Liver (tissue), 9 donors: ENCODE results near the gene ADORA2A. TPM values are rescaled to one million over a fixed set of nuclear protein-coding genes. Genes with fewer than 3 reads are reported as not detected.

ENCODE experiments used
- DNase-seq: peaks from one replicate; pipeline ENCODE4 v3.0.0-alpha.2; 2017; ENCODE audit warnings: low spot score
- H3K27ac ChIP-seq, 2 donors: one replicate each; pipeline ENCODE4 v1.7.0; 2013; ENCODE audit warnings: inconsistent platforms in 2 of 2, low read length in 2 of 2, control low read depth in 1 of 2, low read depth in 1 of 2, mild to moderate bottlenecking in 1 of 2
- H3K27me3 ChIP-seq, 4 donors: one replicate each; pipeline versions ENCODE4 v1.6.1 to v1.7.0; 2013; ENCODE audit warnings: low read length in 3 of 4, inconsistent platforms in 1 of 4, mild to moderate bottlenecking in 1 of 4, moderate library complexity in 1 of 4; ENCODE audit not compliant: control insufficient read depth in 4 of 4, insufficient read depth in 4 of 4
- H3K36me3 ChIP-seq, 4 donors: one replicate each; pipeline versions ENCODE4 v1.6.1 to v1.7.0; 2013; ENCODE audit warnings: low read length in 3 of 4, mild to moderate bottlenecking in 3 of 4, low read depth in 1 of 4, moderate library complexity in 1 of 4; ENCODE audit not compliant: control insufficient read depth in 4 of 4, insufficient read depth in 3 of 4
- H3K4me1 ChIP-seq, 4 donors: one replicate each; pipeline versions ENCODE4 v1.6.1 to v1.7.0; 2013; ENCODE audit warnings: low read length in 3 of 4, mild to moderate bottlenecking in 3 of 4, moderate library complexity in 1 of 4; ENCODE audit not compliant: control insufficient read depth in 4 of 4, insufficient read depth in 4 of 4
- H3K4me3 ChIP-seq, 3 donors: one replicate each; pipeline versions ENCODE4 v1.6.1 to v1.7.0; 2013; ENCODE audit warnings: low read length in 3 of 3, control low read depth in 1 of 3, low read depth in 1 of 3, mild to moderate bottlenecking in 1 of 3
- H3K9ac ChIP-seq, 2 donors: one replicate each; pipeline ENCODE4 v1.7.0; 2013; ENCODE audit warnings: low read length in 2 of 2, mild to moderate bottlenecking in 2 of 2, moderate library complexity in 2 of 2, control low read depth in 1 of 2, low read depth in 1 of 2
- H3K9me3 ChIP-seq, 4 donors: one replicate each; pipeline versions ENCODE4 v1.6.1 to v1.7.0; 2013; ENCODE audit warnings: low read length in 3 of 4; ENCODE audit not compliant: control insufficient read depth in 4 of 4
- CTCF ChIP-seq: fragments of 150-350 bp; IDR thresholded peaks from 2 replicates; pipeline ENCODE4 v1.5.1; 2017; ENCODE audit warnings: improper control_type of control experiment, low read depth, low read length; ENCODE audit not compliant: missing input control
- FOXA2 ChIP-seq: IDR thresholded peaks from 2 replicates; pipeline ENCODE4 v1.6.1; 2016; ENCODE audit warnings: antibody characterized with exemption
- GABPA ChIP-seq, 2 donors: IDR thresholded peaks in 1 of 2; conservative IDR thresholded peaks in 1 of 2; 2 replicates each; pipeline ENCODE4 v1.6.1; 2016; ENCODE audit warnings: antibody characterized with exemption in 2 of 2, mild to moderate bottlenecking in 1 of 2, moderate library complexity in 1 of 2
- RAD21 ChIP-seq, 2 donors: IDR thresholded peaks; 2 replicates each; pipeline ENCODE4 v1.6.1; 2016; ENCODE audit warnings: antibody characterized with exemption in 2 of 2, mild to moderate bottlenecking in 2 of 2
- REST ChIP-seq: IDR thresholded peaks from 2 replicates; pipeline ENCODE4 v1.6.1; 2016; ENCODE audit warnings: antibody characterized with exemption, mild to moderate bottlenecking
- RXRA ChIP-seq, 2 donors: IDR thresholded peaks; 2 replicates each; pipeline ENCODE4 v1.6.1; 2017 to 2018; ENCODE audit warnings: antibody characterized with exemption in 2 of 2, mild to moderate bottlenecking in 1 of 2
- SP1 ChIP-seq: IDR thresholded peaks from 2 replicates; pipeline ENCODE4 v1.6.1; 2018; ENCODE audit warnings: antibody characterized with exemption, mild to moderate bottlenecking
- TAF1 ChIP-seq: conservative IDR thresholded peaks from 2 replicates; pipeline ENCODE4 v1.6.1; 2016; ENCODE audit warnings: antibody characterized with exemption, mild to moderate bottlenecking
- ZBTB33 ChIP-seq: IDR thresholded peaks from 2 replicates; pipeline ENCODE4 v1.6.1; 2016; ENCODE audit warnings: antibody characterized with exemption
- WGBS: extraction: QIAGEN DNeasy Blood & Tissue Kit; methylation state at CpG from one replicate; pipeline ENCODE4 v1.1.7; 2013; 5-methylcytosine and 5-hydroxymethylcytosine counted together
- polyA plus RNA-seq, 2 donors: library from polyadenylated mRNA; stranded (reverse) in 1 of 2; unstranded in 1 of 2; fragments of 200-250 nt in 1 of 2; fragments of >200 nt in 1 of 2; fragmentation: Nextera tagmentation in 1 of 2; extraction: Ambion mirVana in 1 of 2; gene quantifications; one replicate each; pipeline versions ENCODE4 v1.2.1 to v1.2.3, GENCODE V29; 2013 to 2015
- total RNA-seq, 2 donors: library from RNA; depleted of rRNA; stranded (reverse); fragments of >200 nt; gene quantifications; one replicate each; pipeline ENCODE4 v1.2.3, GENCODE V29; 2014
- donor health status: healthy.
- donor health status: healthy.
- donor health status: healthy.
- donor health status: healthy.
- donor health status: healthy.

Gene ADORA2A
- total and polyA plus RNA-seq, 4 donors: 3.4 to 5.4 (median 3.9) TPM

- no peak for TF ChIP-seq CTCF
These were observed 7.3 kb downstream of the ADORA2A start (continued) for GRCh38 chr22:24434471-24435322.

GRCh38 chr22:24435323-24435645 is 7.9 kb downstream of the ADORA2A start:
- H3K4me1 ChIP-seq: peaks cover 18 to 46% (median 32%) of the 10 kb centered on the region in 4 donors

GRCh38 chr22:24435861-24436371 is 8.5 kb downstream of the ADORA2A start:
- H3K36me3 ChIP-seq: peaks cover 0 to 23% (median 11%) of the 10 kb centered on the region in 4 donors
- no peak overlapping the region for H3K4me3 ChIP-seq
- 80% methylated on average over 13 of the region's 13 CpGs for WGBS
- H3K9ac ChIP-seq: no peak overlapping the region
- TF ChIP-seq FOXA2: no peak
- TF ChIP-seq RXRA (IDR thresholded peaks at IDR 0.05): no peak
- TF ChIP-seq RAD21 (IDR thresholded peaks at IDR 0.05): peak in 1 of 2 donors; percentile 12
- no peak for TF ChIP-seq REST
- no peak for TF ChIP-seq CTCF
- TF ChIP-seq TAF1: no peak
- no peaks in the 10 kb centered on the region for H3K27me3 ChIP-seq
- peak overlapping the region; percentile 71 to 83 for H3K27ac ChIP-seq
- no peak for DNase-seq
- no peaks in the 10 kb centered on the region for H3K9me3 ChIP-seq
- H3K4me1 ChIP-seq: peaks cover 17 to 40% (median 28%) of the 10 kb centered on the region in 4 donors

More at GRCh38 chr22:24435323-24435645, 7.9 kb downstream of the ADORA2A start:
- no peak for TF ChIP-seq TAF1
- no peak for TF ChIP-seq RAD21 (IDR thresholded peaks at IDR 0.05)
- TF ChIP-seq SP1: no peak
- TF ChIP-seq ZBTB33: no peak
- no peak for TF ChIP-seq GABPA (IDR thresholded peaks at IDR 0.05 in 1 of 2, conservative IDR thresholded peaks at IDR 0.05 in 1 of 2)
- Histone ChIP-seq H3K36me3 (peaks cover 0 to 18% (median 8%) of the 10 kb centered on the region in 4 donors), H3K4me3 (no peak overlapping the region), H3K27ac (peak overlapping the region; percentile 71 to 83), H3K9ac (no peak overlapping the region), H3K9me3 (no peaks in the 10 kb centered on the region), H3K27me3 (no peaks in the 10 kb centered on the region)
- WGBS: 87% methylated on average over 2 of the region's 2 CpGs
- no peak for DNase-seq
